GM12864 (cell line): ENCODE measurements around the gene PGD.

Experiments used
- DNase-seq: peaks from one replicate; pipeline ENCODE4 v3.0.0-alpha.2; 2011; ENCODE audit warnings: low read depth
- H3K4me3 ChIP-seq: 2 replicates; pipeline ENCODE4 v1.5.1; 2011; ENCODE audit warnings: mild to moderate bottlenecking, low read depth, low read length, control low read depth
- CTCF ChIP-seq: IDR thresholded peaks from 2 replicates; pipeline ENCODE4 v1.5.1; 2011; ENCODE audit warnings: low read depth, mild to moderate bottlenecking, moderate library complexity, low read length, control low read depth, inconsistent platforms; ENCODE audit errors: missing control alignments

PGD gene

DNA sequence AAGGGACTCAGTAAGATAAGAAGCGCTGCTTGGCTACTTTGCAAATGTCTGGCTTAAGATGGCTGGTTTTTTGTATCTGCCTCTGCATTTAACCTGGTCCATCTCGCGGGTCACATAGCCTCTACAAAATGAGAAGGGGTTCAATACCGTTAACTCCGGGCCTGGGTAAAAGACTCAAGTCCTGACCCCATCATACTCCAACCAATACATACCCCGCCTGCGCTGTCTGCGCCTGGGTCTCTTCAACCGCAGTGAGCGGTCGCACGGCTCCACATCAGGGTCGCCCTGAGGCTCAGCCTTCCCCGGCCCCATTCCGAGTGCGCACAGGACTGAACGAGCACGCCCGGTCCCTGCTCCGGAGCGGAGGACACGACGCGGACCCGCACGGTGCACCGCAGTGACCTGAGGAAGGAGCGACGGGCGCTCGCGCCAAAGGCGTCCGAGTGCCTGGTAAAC, 558 bp upstream of the PGD start:
- H3K4me3 ChIP-seq: peak overlapping the region; percentile 73
- no peak for TF ChIP-seq CTCF
- no peak for DNase-seq

DNA sequence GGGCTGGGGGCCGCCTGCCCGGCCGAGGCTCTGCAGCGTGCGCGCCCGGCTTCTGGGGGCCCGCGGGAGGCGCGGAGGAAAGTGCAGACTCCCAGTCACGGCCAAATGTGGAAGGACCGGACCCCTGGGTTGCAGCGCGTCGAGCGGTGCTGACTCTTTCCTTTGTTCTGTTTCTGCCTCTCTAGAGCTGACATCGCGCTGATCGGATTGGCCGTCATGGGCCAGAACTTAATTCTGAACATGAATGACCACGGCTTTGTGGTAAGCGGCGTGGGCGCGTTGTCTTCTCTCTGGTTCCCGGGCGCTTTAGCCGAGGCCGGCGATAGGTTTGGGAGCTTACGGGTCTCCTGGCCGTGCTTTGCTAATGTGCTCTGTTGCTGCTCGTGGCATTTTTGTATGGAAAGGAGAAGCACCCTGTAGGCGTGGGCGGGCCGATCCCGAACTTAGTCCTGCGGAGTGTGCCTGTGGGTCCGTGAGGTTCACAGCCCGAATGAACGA, 629 bp downstream of the PGD start:
- no peak for TF ChIP-seq CTCF
- DNase-seq: no peak
- H3K4me3 ChIP-seq: peak overlapping the region; percentile 68

DNA sequence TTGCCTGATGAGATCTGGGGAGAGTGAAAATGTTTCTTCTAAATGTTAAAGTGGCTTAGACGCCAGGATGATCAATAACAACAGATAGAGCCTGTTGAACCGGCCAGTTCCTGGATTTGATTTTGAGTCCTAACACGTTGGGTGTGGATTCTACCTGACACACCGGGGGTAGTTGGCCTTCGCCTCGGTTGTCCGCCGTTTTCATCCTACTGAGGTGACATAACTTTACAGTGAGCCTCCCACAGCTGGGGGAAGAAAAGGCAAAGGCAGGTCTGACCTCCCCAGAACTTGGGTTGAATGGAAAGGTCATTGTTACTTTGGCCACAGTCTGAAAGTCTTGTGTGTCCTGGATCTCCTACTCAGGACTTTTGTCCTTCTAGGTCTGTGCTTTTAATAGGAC, 1.1 kb downstream of the PGD start:
- H3K4me3 ChIP-seq: peak overlapping the region; percentile 68
- DNase-seq: no peak
- no peak for TF ChIP-seq CTCF

DNA sequence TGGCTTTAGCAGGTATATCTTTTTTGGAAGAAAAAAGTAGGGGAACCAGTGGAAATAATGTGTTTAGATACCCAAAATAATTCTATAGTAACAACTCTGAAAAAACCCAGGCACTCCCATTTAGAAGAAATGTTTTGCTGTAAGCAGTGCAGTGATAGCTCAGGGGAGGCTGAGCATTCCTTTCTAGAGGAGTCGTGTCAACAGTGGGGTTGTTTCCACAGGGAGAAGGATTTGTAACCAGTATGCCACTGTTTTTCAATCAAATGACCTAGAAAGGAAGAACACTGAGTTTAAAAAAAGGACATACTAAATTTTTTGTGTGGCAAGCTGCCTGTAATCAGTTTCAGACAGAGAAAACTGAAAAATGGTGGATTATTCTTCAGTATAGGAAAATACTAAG, 2.4 kb downstream of the PGD start:
- H3K4me3 ChIP-seq: no peak overlapping the region
- TF ChIP-seq CTCF: no peak
- no peak for DNase-seq

DNA sequence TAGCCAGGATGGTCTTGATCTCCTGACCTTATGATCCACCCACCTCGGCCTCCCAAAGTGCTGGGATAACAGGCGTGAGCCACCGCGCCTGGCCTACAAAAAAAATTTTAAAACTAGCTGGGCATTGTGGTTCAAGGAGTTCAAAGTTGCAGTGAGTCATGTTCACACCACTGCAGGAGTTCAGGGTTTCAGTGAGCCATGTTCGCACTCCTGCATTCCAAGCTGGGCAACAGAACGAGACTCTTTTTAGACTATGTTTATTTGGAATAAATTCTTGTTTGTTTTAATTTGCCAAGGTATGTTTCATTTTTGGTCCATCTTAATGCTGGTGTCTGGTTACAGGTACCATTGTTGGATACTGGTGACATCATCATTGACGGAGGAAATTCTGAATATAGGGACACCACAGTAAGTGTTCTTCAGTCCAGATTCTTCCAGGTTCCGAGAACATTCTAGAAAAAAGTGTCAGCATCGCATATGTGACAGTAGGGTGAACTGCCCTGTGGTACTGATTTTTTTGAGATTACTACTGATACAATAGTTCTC, 3.9 kb downstream of the PGD start:
- TF ChIP-seq CTCF: no peak
- DNase-seq: no peak
- H3K4me3 ChIP-seq: no peak overlapping the region

GRCh38 chr1:10407201-10407600, 8.3 kb downstream of the PGD start:
- TF ChIP-seq CTCF: no peak
- DNase-seq: no peak
- no peak overlapping the region for H3K4me3 ChIP-seq
